Breast epithelium (tissue), 4 donors: Measurements from ENCODE around the gene TSC22D3. TPM values are rescaled to one million over a fixed set of nuclear protein-coding genes. Genes with fewer than 3 reads are reported as not detected.

Source experiments
- DNase-seq, 2 donors: peaks; one replicate each; pipeline ENCODE4 v3.0.0-alpha.2; 2019; ENCODE audit warnings: low spot score in 2 of 2
- H3K27ac ChIP-seq, 2 donors: fragments of 200-600 bp; sonication (generic) in 1 of 2; one replicate each; pipeline ENCODE4 v1.5.1; 2016 to 2019; ENCODE audit warnings: mild to moderate bottlenecking in 1 of 2
- H3K27me3 ChIP-seq, 2 donors: fragments of 200-600 bp; sonication (generic) in 1 of 2; one replicate each; pipeline versions ENCODE4 v1.5.1 to v1.6.0; 2017 to 2019; ENCODE audit warnings: control low read depth in 1 of 2, mild to moderate bottlenecking in 1 of 2
- H3K36me3 ChIP-seq: fragments of 200-600 bp; one replicate; pipeline ENCODE4 v1.5.1; 2019
- H3K4me1 ChIP-seq, 2 donors: fragments of 200-600 bp; sonication (generic); one replicate each; pipeline ENCODE4 v1.5.1; 2016 to 2019; ENCODE audit warnings: control low read depth in 1 of 2
- H3K4me3 ChIP-seq, 3 donors: fragments of 200-600 bp; sonication (generic); 1 replicate in 2 of 3; 2 replicates in 1 of 3; pipeline ENCODE4 v1.5.1; 2016 to 2019; ENCODE audit warnings: mild to moderate bottlenecking in 3 of 3, moderate library complexity in 2 of 3
- H3K9me3 ChIP-seq, 2 donors: fragments of 200-600 bp; sonication (generic) in 1 of 2; one replicate each; pipeline ENCODE4 v1.5.1; 2016 to 2019; ENCODE audit warnings: control low read depth in 1 of 2
- CTCF ChIP-seq, 3 donors: fragments of 450-650 bp; IDR thresholded peaks; one replicate each; pipeline ENCODE4 v1.5.1; 2016 to 2017; ENCODE audit warnings: antibody characterized with exemption in 3 of 3, mild to moderate bottlenecking in 3 of 3, moderate library complexity in 3 of 3
- POLR2A ChIP-seq: fragments of 450-650 bp; IDR thresholded peaks from one replicate; pipeline ENCODE4 v1.6.1; 2016; ENCODE audit warnings: antibody characterized with exemption, mild to moderate bottlenecking, moderate library complexity
- POLR2AphosphoS5 ChIP-seq, 3 donors: sonication (generic); formaldehyde crosslinking; IDR thresholded peaks; one replicate each; pipeline ENCODE4 v1.6.1; 2017; ENCODE audit warnings: antibody characterized with exemption in 3 of 3
- intact Hi-C: fragments of 100-400 bp; cut with DNase I; formaldehyde crosslinking; loops from one replicate; pipeline ENCODE4 v1.15.1; 2023; ENCODE audit warnings: low total_unique reads
- total RNA-seq, 3 donors: library from RNA; depleted of rRNA; stranded (reverse); fragments of >200 nt; gene quantifications; one replicate each; pipeline ENCODE4 v1.1.0, GENCODE V29; 2016

Gene TSC22D3
- total RNA-seq, 3 donors from 2014 or later, result 606 to 1,046 (median 681) TPM

DNA sequence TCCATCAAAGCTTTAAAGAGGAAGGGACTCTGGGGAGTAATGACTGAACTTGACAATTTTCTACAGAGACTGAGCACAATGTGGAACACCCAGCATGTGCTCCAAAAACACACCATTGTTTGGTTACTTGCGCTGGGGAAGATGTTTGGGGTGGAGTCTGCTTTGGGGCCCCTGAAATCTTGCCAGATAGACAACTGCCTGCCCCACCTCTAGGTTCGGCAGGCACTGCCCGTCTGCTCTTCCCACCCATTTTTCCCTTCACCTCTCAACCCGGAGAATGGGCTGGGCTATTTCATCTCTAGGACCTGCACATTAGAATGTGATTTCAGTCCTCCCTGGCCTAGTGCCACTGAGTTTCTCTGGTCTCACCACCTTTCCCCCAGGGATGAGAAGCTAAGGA, 41.9 kb downstream of the TSC22D3 start:
- DNase-seq, result no peak
- no peak overlapping the region for H3K4me3 ChIP-seq
- peaks cover 0 to 29% of the 10 kb centered on the region in 2 donors for H3K27me3 ChIP-seq
- H3K4me1 ChIP-seq, result peaks cover 0 to 4% of the 10 kb centered on the region in 2 donors
- no peak for TF ChIP-seq CTCF (IDR thresholded peaks at IDR 0.05)
- no peak for TF ChIP-seq POLR2A
- no peak for TF ChIP-seq POLR2AphosphoS5 (IDR thresholded peaks at IDR 0.05)
- no peaks in the 10 kb centered on the region for H3K36me3 ChIP-seq
- no peaks in the 10 kb centered on the region for H3K9me3 ChIP-seq
- peak overlapping the region in 1 of 2 donors; percentile 34 for H3K27ac ChIP-seq
- intact Hi-C loops, result no loop called here

DNA sequence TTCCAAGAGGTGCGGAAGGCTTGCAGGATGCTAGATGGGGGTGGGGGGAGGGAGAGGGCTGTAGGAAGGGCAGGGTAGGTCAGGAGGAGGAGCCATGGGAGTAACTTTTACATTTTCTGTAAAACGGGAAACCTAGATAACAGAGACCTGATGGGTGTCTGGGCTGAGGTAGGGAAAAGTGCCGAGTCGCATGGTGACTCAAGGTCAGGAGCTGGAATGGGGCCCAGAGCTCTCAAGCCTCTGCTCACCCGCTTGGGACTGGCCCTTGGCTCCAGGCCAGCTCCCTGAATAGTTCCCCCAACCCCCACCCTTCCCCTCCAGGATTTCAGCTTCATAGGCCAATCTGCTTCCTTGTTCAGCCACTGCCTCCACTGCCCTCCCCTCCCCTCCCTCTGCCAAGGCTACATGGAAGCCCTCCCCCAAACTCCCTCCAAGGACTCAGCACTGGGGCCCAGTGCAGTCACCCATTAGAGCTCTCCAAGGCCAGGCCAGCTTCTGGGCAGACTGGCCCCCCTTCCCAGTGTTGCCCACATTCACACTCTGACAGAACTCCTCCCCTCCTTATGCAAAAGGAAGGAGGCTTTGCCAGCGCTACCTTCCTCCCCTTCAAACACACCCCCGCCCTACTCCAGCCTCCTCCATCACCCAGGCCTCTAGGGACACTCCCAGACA, 43.6 kb downstream of the TSC22D3 start:
- peaks cover 0 to 4% of the 10 kb centered on the region in 2 donors for H3K4me1 ChIP-seq
- H3K9me3 ChIP-seq, result no peaks in the 10 kb centered on the region
- H3K36me3 ChIP-seq, result no peaks in the 10 kb centered on the region
- peak overlapping the region; percentile 55 to 76 for H3K27ac ChIP-seq
- intact Hi-C loops, result no loop called here
- DNase-seq, result peak; percentile 76 to 81
- peaks cover 0 to 23% of the 10 kb centered on the region in 2 donors for H3K27me3 ChIP-seq
- H3K4me3 ChIP-seq, result no peak overlapping the region
- peak in 1 of 3 donors; percentile 14 for TF ChIP-seq POLR2AphosphoS5 (IDR thresholded peaks at IDR 0.05)
- TF ChIP-seq POLR2A, result no peak

DNA sequence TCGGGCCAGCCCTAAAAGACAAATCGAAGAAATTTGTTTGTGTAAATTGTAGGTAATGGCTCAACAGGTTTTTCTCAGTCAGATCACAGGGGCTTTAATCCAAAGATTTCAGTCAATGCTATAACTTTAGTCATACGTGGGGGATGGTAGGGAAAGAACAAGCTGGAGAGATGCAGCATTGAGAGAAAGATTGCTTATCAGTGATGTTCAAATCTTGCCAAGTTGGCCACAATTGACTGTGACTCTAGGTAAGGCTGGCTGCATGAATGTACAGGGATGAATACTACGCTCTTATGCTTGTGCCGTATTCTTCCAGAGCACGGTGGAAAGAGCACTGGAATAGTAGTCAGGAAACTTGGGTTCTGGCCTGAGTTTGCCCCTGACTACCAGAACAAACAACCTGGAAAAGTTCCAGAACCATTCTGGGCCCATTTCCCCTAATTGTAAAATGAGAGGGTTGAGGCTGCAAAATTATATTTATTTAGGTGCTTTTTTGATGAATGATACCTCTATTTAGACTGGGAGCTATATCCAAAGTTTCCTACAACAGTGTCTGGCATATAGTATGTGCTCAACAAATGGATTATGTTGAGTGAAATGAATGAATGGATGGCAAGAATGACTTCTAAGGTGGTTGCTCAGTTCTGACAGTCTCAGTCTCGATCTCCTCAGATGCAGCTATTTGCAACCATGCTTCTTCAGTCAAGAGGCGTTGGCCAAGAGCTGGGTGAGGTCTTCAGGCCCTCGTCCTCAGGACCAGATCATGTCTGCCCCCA, 44.4 kb downstream of the TSC22D3 start:
- H3K4me1 ChIP-seq, result peaks cover 0 to 4% of the 10 kb centered on the region in 2 donors
- peaks cover 0 to 15% of the 10 kb centered on the region in 2 donors for H3K27me3 ChIP-seq

GRCh38 chrX:107730298-107730655, 45.3 kb downstream of the TSC22D3 start:
- intact Hi-C loops, result no loop called here
- H3K27me3 ChIP-seq, result peaks cover 0 to 12% of the 10 kb centered on the region in 2 donors
- H3K27ac ChIP-seq, result peak overlapping the region; percentile 55 to 65
- H3K9me3 ChIP-seq, result no peaks in the 10 kb centered on the region
- TF ChIP-seq POLR2A, result no peak
- no peak for TF ChIP-seq CTCF (IDR thresholded peaks at IDR 0.05)
- no peak for TF ChIP-seq POLR2AphosphoS5 (IDR thresholded peaks at IDR 0.05)
- peaks cover 0 to 4% of the 10 kb centered on the region in 2 donors for H3K4me1 ChIP-seq
- H3K4me3 ChIP-seq, result no peak overlapping the region
- no peak for DNase-seq
- no peaks in the 10 kb centered on the region for H3K36me3 ChIP-seq

More for the DNA sequence above, 44.4 kb downstream of the TSC22D3 start:
- Histone ChIP-seq H3K27ac (peak overlapping the region; percentile 55 to 76), H3K36me3 (no peaks in the 10 kb centered on the region), H3K4me3 (no peak overlapping the region), H3K9me3 (no peaks in the 10 kb centered on the region)
- TF ChIP-seq POLR2AphosphoS5 (IDR thresholded peaks at IDR 0.05), result no peak
- TF ChIP-seq CTCF (IDR thresholded peaks at IDR 0.05), result no peak
- no peak for TF ChIP-seq POLR2A
- intact Hi-C loops, result no loop called here
- DNase-seq, result no peak

DNA sequence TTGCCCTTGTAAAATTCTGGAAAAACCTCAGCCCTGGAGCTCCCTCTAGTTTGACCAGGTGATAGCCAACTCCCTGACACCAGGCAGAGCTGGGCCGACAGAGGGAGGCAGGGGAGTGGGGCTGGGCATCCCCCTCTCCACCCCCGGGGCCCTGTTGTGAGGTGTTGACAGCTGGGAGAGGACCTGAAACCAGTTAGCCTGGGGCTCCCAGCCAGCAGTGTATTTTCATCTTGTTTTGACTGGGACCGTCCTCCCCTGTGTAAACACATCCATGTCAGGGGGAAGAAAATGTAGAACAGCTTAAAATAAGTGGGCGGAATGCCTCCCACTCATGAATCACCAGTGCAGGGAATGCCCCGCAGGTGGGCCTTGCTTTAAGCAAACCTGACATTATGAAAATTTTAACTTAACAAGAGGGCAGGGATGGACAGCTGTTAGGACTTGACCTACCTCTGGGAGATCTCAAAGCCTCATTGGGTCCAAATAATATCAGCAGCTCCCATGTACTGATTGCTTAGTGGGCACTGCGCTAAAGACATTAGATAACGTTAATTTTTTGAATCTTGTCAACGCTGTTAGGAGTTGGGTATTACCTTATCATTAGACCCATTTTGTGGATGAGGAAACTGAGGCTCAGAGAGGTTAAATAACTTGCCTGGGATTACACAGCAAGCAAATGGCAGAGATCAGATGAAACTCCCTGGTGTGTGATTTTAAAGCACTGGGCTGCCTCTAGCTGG, 45.9 kb downstream of the TSC22D3 start:
- Histone ChIP-seq H3K4me1 (peaks cover 0 to 4% of the 10 kb centered on the region in 2 donors), H3K4me3 (no peak overlapping the region), H3K27ac (peak overlapping the region; percentile 55 to 65), H3K27me3 (peaks cover 0 to 14% of the 10 kb centered on the region in 2 donors), H3K9me3 (no peaks in the 10 kb centered on the region), H3K36me3 (no peaks in the 10 kb centered on the region)
- intact Hi-C loops, result no loop called here
- no peak for DNase-seq
- TF ChIP-seq CTCF (IDR thresholded peaks at IDR 0.05) (no peak), POLR2A (no peak), POLR2AphosphoS5 (IDR thresholded peaks at IDR 0.05) (no peak)
